PFSK-1 (cell line): ENCODE measurements around the gene ADARB1.

ENCODE experiments used
- FOXP2 ChIP-seq: optimal IDR thresholded peaks from 2 replicates; pipeline ENCODE3; 2011; ENCODE audit warnings: borderline replicate concordance, control low read depth, inconsistent platforms; ENCODE audit not compliant: insufficient read depth; ENCODE audit errors: extremely low read length, extremely low read depth
- POLR2AphosphoS5 ChIP-seq: IDR thresholded peaks from 2 replicates; pipeline ENCODE4 v1.6.1; 2012; ENCODE audit warnings: low read depth, mild to moderate bottlenecking, control low read depth, low read length, moderate library complexity
- REST ChIP-seq, 2 experiments: IDR thresholded peaks; 2 replicates each; pipeline versions ENCODE4 v1.6.1 to v1.8.0; 2011 to 2012; ENCODE audit warnings: low read depth in 2 of 2, low read length in 2 of 2, control low read depth in 1 of 2, inconsistent platforms in 1 of 2, mild to moderate bottlenecking in 1 of 2, moderate library complexity in 1 of 2; ENCODE audit not compliant: insufficient read depth in 1 of 2
- SIN3A ChIP-seq: IDR thresholded peaks from 2 replicates; pipeline ENCODE4 v1.6.1; 2012; ENCODE audit warnings: mild to moderate bottlenecking, low read length, moderate library complexity, borderline replicate concordance; ENCODE audit not compliant: insufficient read depth

GRCh38 chr21:45142469-45143308 is 68.3 kb downstream of the ADARB1 start:
- TF ChIP-seq POLR2AphosphoS5 (no peak), FOXP2 (no peak), REST (IDR thresholded peaks at IDR 0.05; ENCODE audit: insufficient read depth in 1 of 2, low read depth in 2 of 2, low read length in 2 of 2) (no peak), SIN3A (no peak)
